Measurements from ENCODE around the gene RFTN1.

Gene RFTN1

DNA sequence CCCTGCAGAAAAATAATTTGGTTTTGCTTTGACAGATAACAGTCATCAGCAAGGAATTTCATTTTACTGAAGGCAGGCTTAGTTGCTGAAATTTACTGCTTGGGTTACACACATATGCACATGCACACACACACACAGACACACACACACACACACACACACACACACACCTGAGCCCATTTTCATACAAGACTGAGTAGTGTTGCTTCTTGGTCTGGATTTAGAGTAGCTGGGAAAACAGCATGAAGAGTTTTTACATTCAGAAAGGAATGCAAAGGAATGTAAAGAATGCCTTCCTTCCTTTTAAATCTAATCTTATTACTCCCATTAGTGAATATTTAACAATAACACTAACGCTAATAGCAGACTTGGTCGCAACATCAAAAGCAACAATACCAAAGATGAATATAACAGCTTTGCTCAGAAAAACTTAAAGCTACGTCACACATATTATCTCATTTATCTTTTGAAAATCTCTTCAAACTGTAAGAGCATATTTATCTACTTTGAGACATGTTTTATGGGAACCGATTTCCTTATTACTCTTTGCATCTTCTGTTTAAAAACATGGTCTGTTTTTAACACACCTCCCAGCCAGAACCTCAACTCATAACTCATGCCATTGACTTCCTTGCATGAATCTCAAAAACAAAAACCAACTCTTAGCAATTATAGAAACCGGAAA, 32.5 kb downstream of the RFTN1 start:
- H3K4me3 ChIP-seq (ENCODE audit: control insufficient read depth, low read depth, low read length), result no peak overlapping the region
- TF ChIP-seq, protein P1, sequence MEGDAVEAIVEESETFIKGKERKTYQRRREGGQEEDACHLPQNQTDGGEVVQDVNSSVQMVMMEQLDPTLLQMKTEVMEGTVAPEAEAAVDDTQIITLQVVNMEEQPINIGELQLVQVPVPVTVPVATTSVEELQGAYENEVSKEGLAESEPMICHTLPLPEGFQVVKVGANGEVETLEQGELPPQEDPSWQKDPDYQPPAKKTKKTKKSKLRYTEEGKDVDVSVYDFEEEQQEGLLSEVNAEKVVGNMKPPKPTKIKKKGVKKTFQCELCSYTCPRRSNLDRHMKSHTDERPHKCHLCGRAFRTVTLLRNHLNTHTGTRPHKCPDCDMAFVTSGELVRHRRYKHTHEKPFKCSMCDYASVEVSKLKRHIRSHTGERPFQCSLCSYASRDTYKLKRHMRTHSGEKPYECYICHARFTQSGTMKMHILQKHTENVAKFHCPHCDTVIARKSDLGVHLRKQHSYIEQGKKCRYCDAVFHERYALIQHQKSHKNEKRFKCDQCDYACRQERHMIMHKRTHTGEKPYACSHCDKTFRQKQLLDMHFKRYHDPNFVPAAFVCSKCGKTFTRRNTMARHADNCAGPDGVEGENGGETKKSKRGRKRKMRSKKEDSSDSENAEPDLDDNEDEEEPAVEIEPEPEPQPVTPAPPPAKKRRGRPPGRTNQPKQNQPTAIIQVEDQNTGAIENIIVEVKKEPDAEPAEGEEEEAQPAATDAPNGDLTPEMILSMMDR (IDR thresholded peaks at IDR 0.05; ENCODE audit: control insufficient read depth, insufficient read depth, low read depth, low read length, missing control alignments), result no peak
- DNase-seq (ENCODE audit: low read depth), result no peak

DNA sequence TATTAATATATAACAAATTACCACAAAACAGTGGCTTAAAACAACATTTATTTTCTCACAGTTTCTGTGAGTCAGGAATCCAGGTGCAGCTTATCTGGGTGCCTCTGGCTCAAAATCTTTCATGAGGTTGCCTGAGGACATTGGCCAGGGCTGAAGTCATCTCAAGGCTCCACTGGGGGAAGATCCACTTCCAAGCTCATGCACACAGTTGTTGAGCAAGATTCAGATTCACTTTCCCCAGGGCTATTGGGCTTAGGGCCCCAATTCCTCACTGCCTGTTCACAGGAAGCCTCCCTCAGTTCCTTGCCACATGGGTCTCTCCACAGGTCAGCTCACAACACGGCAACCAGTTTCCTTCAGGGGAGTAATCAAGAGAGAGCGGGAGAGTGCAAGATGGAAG, 35.0 kb downstream of the RFTN1 start:
- TF ChIP-seq, protein P1 (IDR thresholded peaks at IDR 0.05; ENCODE audit: control insufficient read depth, insufficient read depth, low read depth, low read length, missing control alignments), result no peak
- DNase-seq (ENCODE audit: low read depth), result peak; percentile 66
- no peak overlapping the region for H3K4me3 ChIP-seq (ENCODE audit: control insufficient read depth, low read depth, low read length)

DNA sequence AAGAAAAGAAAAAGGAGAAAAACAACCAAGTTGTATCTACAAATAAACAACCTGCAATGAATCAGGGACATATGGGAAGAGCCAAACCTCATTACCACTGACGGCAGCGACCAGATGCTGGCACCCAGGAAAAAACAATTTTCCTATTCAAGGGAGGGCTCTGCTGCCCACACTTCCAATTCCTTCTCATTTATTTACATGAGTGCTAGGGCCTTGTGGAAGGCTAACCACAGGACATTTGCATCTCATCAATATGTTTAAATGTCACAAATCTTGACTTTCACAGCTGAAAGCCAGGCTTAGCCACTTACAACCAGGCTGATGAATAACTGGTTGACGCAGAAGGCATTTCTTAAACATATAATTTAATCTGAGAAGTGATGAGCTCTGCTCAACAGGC, 36.0 kb downstream of the RFTN1 start:
- no peak for DNase-seq (ENCODE audit: low read depth)

DNA sequence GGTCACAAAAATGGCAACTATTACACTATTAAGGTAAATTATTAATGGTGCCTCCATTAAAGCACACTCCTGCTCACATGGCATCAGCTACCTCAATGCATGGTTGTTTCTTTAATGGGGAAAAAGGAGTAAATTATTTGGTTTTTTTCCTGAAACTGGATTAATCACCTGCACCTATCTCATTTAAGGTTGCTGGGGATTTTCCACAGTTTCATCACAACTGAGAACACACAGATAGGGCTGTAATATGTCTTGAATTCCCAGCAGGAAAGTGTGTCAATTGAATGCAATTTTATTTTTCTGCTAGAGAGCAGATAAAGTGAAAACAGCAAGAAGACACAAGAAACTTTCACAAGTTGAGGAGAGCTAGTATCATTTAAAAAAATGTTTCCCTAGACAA, 36.4 kb downstream of the RFTN1 start:
- DNase-seq (ENCODE audit: low read depth), result no peak
- H3K4me3 ChIP-seq (ENCODE audit: control insufficient read depth, low read depth, low read length), result no peak overlapping the region
- TF ChIP-seq, protein P1 (IDR thresholded peaks at IDR 0.05; ENCODE audit: control insufficient read depth, insufficient read depth, low read depth, low read length, missing control alignments), result no peak

More for the DNA sequence above, 36.0 kb downstream of the RFTN1 start:
- TF ChIP-seq, protein P1 (IDR thresholded peaks at IDR 0.05; ENCODE audit: control insufficient read depth, insufficient read depth, low read depth, low read length, missing control alignments), result no peak
- no peak overlapping the region for H3K4me3 ChIP-seq (ENCODE audit: control insufficient read depth, low read depth, low read length)

DNA sequence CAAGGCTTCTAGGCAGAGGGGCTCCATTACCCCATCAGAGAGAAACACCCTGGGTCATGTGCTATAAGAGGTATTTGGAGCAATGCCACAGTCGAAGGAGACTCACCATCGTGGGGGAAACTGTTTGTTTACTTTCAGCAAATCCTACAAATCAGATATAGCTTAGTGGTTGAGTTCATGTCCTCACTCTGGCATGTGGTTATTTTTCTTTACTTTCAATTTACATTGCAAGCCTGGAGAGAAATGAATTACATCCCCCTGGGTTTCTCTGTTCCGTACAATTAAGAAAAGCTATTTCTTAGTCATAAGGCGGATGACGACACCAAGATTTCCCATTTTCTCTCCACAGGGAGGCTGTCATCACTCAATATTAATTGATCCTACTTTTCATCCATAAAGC, 36.9 kb downstream of the RFTN1 start:
- H3K4me3 ChIP-seq (ENCODE audit: control insufficient read depth, low read depth, low read length), result no peak overlapping the region
- TF ChIP-seq, protein P1 (IDR thresholded peaks at IDR 0.05; ENCODE audit: control insufficient read depth, insufficient read depth, low read depth, low read length, missing control alignments), result no peak
- DNase-seq (ENCODE audit: low read depth), result peak; percentile 66

DNA sequence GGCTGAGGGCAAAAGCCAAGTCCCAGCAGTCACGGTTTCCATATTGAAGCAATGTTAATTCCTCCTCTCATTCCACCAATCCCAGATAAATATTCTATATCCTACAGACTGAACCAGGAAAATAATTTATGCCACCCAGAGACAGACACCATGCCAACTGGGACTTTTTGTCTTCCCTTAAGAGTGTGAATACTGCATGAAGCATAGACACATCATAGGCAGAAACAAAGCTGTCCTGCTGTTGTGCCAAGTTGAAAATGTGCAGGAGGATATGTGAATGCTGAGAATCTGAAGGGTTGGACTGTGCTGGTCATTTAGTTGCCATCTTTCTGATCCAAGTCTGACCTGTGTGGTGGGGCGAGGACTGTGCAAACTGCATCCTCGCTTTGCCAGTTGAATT, 37.7 kb downstream of the RFTN1 start:
- TF ChIP-seq, protein P1 (IDR thresholded peaks at IDR 0.05; ENCODE audit: control insufficient read depth, insufficient read depth, low read depth, low read length, missing control alignments), result no peak
- no peak for DNase-seq (ENCODE audit: low read depth)
- H3K4me3 ChIP-seq (ENCODE audit: control insufficient read depth, low read depth, low read length), result no peak overlapping the region

All from AG09309 (cell line).